ENCODE results near the gene MAP3K21. TPM values are rescaled to one million over a fixed set of nuclear protein-coding genes. Genes with fewer than 3 reads are reported as not detected.

MAP3K21 gene
- total RNA-seq, 1 donor from 2014 or later: 4.7 TPM

Other genes with a start within 250 kb of the MAP3K21 start
- gene PCNX2, start 32.0 kb upstream of the MAP3K21 start, total RNA-seq: 49.8 TPM

Data from ureter (tissue), 1 donor.